ENCODE measurements around the gene SERTAD1.
"Not testable (repeated sequence)": the region's sequence is repeated elsewhere in the genome, so short reads cannot be mapped to it uniquely, and the experiment has no call there.

DNA sequence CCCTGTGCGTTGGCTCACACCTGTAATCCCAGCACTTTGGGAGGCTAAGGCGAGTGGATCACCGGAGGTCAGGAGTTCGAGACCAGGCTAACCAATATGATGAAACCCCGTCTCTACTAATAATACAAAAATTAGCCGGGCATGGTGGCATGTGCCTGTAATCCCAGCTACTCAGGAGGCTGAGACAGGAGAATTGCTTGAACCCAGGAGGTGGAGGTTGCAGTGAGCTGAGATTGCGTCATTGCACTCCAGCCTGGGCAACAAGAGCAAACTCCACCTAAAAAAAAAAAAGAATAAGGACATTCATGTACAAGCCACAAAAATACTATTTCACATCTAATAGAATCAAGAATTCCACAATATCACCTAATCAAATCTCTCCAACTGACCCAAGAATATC is 2.4 kb upstream of the SERTAD1 start:
- TF ChIP-seq, protein P1, sequence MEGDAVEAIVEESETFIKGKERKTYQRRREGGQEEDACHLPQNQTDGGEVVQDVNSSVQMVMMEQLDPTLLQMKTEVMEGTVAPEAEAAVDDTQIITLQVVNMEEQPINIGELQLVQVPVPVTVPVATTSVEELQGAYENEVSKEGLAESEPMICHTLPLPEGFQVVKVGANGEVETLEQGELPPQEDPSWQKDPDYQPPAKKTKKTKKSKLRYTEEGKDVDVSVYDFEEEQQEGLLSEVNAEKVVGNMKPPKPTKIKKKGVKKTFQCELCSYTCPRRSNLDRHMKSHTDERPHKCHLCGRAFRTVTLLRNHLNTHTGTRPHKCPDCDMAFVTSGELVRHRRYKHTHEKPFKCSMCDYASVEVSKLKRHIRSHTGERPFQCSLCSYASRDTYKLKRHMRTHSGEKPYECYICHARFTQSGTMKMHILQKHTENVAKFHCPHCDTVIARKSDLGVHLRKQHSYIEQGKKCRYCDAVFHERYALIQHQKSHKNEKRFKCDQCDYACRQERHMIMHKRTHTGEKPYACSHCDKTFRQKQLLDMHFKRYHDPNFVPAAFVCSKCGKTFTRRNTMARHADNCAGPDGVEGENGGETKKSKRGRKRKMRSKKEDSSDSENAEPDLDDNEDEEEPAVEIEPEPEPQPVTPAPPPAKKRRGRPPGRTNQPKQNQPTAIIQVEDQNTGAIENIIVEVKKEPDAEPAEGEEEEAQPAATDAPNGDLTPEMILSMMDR (IDR thresholded peaks at IDR 0.05) = not testable (repeated sequence)
- not testable (repeated sequence) for TF ChIP-seq RXRA (IDR thresholded peaks at IDR 0.05; ENCODE audit: borderline replicate concordance, low read depth); NRF1 (IDR thresholded peaks at IDR 0.05; ENCODE audit: low read depth, low read length); TAF1 (IDR thresholded peaks at IDR 0.05; ENCODE audit: borderline replicate concordance, low read depth, low read length); SMC3 (IDR thresholded peaks at IDR 0.05; ENCODE audit: low read depth, low read length); MEF2A (IDR thresholded peaks at IDR 0.05; ENCODE audit: borderline replicate concordance, low read depth); EP300 (IDR thresholded peaks at IDR 0.05; ENCODE audit: borderline replicate concordance in 1 of 2, low read depth in 1 of 2, low read length in 1 of 2); POLR2AphosphoS5 (IDR thresholded peaks at IDR 0.05; ENCODE audit: low read depth, low read length)
- TF ChIP-seq, protein P2, sequence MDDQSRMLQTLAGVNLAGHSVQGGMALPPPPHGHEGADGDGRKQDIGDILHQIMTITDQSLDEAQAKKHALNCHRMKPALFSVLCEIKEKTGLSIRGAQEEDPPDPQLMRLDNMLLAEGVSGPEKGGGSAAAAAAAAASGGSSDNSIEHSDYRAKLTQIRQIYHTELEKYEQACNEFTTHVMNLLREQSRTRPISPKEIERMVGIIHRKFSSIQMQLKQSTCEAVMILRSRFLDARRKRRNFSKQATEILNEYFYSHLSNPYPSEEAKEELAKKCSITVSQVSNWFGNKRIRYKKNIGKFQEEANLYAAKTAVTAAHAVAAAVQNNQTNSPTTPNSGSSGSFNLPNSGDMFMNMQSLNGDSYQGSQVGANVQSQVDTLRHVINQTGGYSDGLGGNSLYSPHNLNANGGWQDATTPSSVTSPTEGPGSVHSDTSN (IDR thresholded peaks at IDR 0.05) = not testable (repeated sequence)
- TF ChIP-seq, protein P3, sequence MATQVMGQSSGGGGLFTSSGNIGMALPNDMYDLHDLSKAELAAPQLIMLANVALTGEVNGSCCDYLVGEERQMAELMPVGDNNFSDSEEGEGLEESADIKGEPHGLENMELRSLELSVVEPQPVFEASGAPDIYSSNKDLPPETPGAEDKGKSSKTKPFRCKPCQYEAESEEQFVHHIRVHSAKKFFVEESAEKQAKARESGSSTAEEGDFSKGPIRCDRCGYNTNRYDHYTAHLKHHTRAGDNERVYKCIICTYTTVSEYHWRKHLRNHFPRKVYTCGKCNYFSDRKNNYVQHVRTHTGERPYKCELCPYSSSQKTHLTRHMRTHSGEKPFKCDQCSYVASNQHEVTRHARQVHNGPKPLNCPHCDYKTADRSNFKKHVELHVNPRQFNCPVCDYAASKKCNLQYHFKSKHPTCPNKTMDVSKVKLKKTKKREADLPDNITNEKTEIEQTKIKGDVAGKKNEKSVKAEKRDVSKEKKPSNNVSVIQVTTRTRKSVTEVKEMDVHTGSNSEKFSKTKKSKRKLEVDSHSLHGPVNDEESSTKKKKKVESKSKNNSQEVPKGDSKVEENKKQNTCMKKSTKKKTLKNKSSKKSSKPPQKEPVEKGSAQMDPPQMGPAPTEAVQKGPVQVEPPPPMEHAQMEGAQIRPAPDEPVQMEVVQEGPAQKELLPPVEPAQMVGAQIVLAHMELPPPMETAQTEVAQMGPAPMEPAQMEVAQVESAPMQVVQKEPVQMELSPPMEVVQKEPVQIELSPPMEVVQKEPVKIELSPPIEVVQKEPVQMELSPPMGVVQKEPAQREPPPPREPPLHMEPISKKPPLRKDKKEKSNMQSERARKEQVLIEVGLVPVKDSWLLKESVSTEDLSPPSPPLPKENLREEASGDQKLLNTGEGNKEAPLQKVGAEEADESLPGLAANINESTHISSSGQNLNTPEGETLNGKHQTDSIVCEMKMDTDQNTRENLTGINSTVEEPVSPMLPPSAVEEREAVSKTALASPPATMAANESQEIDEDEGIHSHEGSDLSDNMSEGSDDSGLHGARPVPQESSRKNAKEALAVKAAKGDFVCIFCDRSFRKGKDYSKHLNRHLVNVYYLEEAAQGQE (IDR thresholded peaks at IDR 0.05; ENCODE audit: low read depth, low read length) = not testable (repeated sequence)
